H1 (cell line): ENCODE results near the gene UBASH3A. TPM values are rescaled to one million over a fixed set of nuclear protein-coding genes. Genes with fewer than 3 reads are reported as not detected.

Source experiments
- CTCF ChIA-PET: fragments of 300-600 bp; sonication (Branson Sonifier 250); formaldehyde crosslinking; loops from one replicate; lab custom pipeline; 2021; ENCODE audit not compliant: partially characterized antibody; lab: Charles Lee
- POLR2A ChIA-PET: fragments of 300-600 bp; sonication (Branson Sonifier 250); formaldehyde crosslinking; loops from one replicate; lab custom pipeline; 2021; ENCODE audit warnings: inconsistent platforms; ENCODE audit not compliant: partially characterized antibody; lab: Charles Lee
- DNase-seq, 2 experiments: peaks; one replicate each; pipeline versions ENCODE4 v3.0.0 to v3.0.0-alpha.2; 2010 to 2022; ENCODE audit warnings: low spot score in 2 of 2, low read depth in 1 of 2, mixed read lengths in 1 of 2
- FAIRE-seq: peaks from 2 replicates; lab custom pipeline; 2011; peaks lifted over from hg19 to GRCh38; lab: Jason Lieb, UNC
- H2AFZ ChIP-seq: 2 replicates; pipeline ENCODE4 v1.8.1; 2012; ENCODE audit warnings: low read length, inconsistent platforms
- H2AK5ac ChIP-seq: 2 replicates; pipeline ENCODE4 v1.6.1; 2013; ENCODE audit warnings: low read depth, low read length
- H2BK120ac ChIP-seq: replicated peaks from 2 replicates; pipeline ENCODE3; 2013; ENCODE audit warnings: low read depth, low read length, inconsistent platforms
- H2BK12ac ChIP-seq: 2 replicates; pipeline ENCODE4 v1.6.1; 2013; ENCODE audit warnings: low read depth, low read length
- H2BK15ac ChIP-seq: 2 replicates; pipeline ENCODE4 v1.6.1; 2013; ENCODE audit warnings: low read length
- H2BK20ac ChIP-seq: 2 replicates; pipeline ENCODE4 v1.6.1; 2013; ENCODE audit warnings: low read length
- H2BK5ac ChIP-seq: 2 replicates; pipeline ENCODE4 v1.6.1; 2013; ENCODE audit warnings: low read depth, low read length
- H3K14ac ChIP-seq: 2 replicates; pipeline ENCODE4 v1.6.1; 2013; ENCODE audit warnings: inconsistent platforms; ENCODE audit not compliant: insufficient read length
- H3K18ac ChIP-seq: 2 replicates; pipeline ENCODE4 v1.6.1; 2013; ENCODE audit warnings: low read length; ENCODE audit errors: extremely low read depth
- H3K23ac ChIP-seq: 2 replicates; pipeline ENCODE4 v1.6.1; 2013; ENCODE audit warnings: inconsistent platforms; ENCODE audit not compliant: insufficient read length
- H3K23me2 ChIP-seq: 2 replicates; pipeline ENCODE4 v1.6.1; 2013; ENCODE audit warnings: low read depth, low read length
- H3K27ac ChIP-seq: 2 replicates; pipeline ENCODE4 v1.6.1; 2011; ENCODE audit warnings: low read depth, low read length, inconsistent platforms
- H3K27me3 ChIP-seq, 4 experiments: replicated peaks in 1 of 4; 1 replicate in 1 of 4; 2 replicates in 3 of 4; pipeline versions ENCODE4 v1.6.1 to v1.8.1; 2011 to 2013; ENCODE audit warnings: low read length in 3 of 4, mild to moderate bottlenecking in 3 of 4, inconsistent platforms in 2 of 4, mixed read lengths in 2 of 4, moderate library complexity in 1 of 4; ENCODE audit not compliant: control insufficient read depth in 3 of 4, insufficient read depth in 3 of 4; ENCODE audit errors: extremely low read depth in 1 of 4
- H3K36me3 ChIP-seq, 4 experiments: 2 replicates each; pipeline versions ENCODE4 v1.6.1 to v1.8.1; 2011 to 2013; ENCODE audit warnings: mild to moderate bottlenecking in 4 of 4, low read length in 3 of 4, moderate library complexity in 2 of 4, control low read depth in 1 of 4, inconsistent platforms in 1 of 4; ENCODE audit not compliant: insufficient read depth in 4 of 4, control insufficient read depth in 2 of 4
- H3K4ac ChIP-seq: replicated peaks from 2 replicates; pipeline ENCODE3; 2013; ENCODE audit warnings: low read length, low read depth, mixed read lengths, inconsistent platforms; ENCODE audit not compliant: insufficient read length
- H3K4me1 ChIP-seq, 4 experiments: replicated peaks in 1 of 4; 1 replicate in 1 of 4; 2 replicates in 3 of 4; pipeline versions ENCODE4 v1.6.1 to v1.8.1; 2011 to 2013; ENCODE audit warnings: low read length in 3 of 4, inconsistent platforms in 2 of 4, mixed read lengths in 1 of 4; ENCODE audit not compliant: insufficient read depth in 4 of 4, control insufficient read depth in 3 of 4
- H3K4me2 ChIP-seq, 2 experiments: 2 replicates each; pipeline versions ENCODE4 v1.6.1 to v1.8.1; 2011 to 2013; ENCODE audit warnings: low read depth in 2 of 2, low read length in 2 of 2, control low read depth in 1 of 2, inconsistent platforms in 1 of 2, mild to moderate bottlenecking in 1 of 2; ENCODE audit not compliant: insufficient read depth in 1 of 2
- H3K4me3 ChIP-seq, 4 experiments: fragments of 200-600, 300-600 bp in 1 of 4; sonication (generic), shearing (Covaris generic), sonication (Bioruptor Twin) in 1 of 4; 2 replicates each; pipeline versions ENCODE4 v1.5.1 to v1.8.1; 2011 to 2016; ENCODE audit warnings: low read length in 4 of 4, low read depth in 3 of 4, control low read depth in 2 of 4, inconsistent platforms in 2 of 4, mild to moderate bottlenecking in 2 of 4, mixed read lengths in 1 of 4, moderate library complexity in 1 of 4; ENCODE audit not compliant: insufficient read depth in 2 of 4; ENCODE audit errors: extremely low read depth in 1 of 4
- H3K56ac ChIP-seq: replicated peaks from 2 replicates; pipeline ENCODE3; 2013; ENCODE audit warnings: low read depth, mild to moderate bottlenecking, mixed read lengths, low read length, inconsistent platforms; ENCODE audit not compliant: insufficient read length
- H3K79me1 ChIP-seq: 2 replicates; pipeline ENCODE4 v1.6.1; 2013; ENCODE audit warnings: low read depth, low read length, control low read depth
- H3K79me2 ChIP-seq, 2 experiments: 2 replicates each; pipeline versions ENCODE4 v1.6.1 to v1.8.1; 2012 to 2013; ENCODE audit warnings: low read length in 2 of 2, mild to moderate bottlenecking in 2 of 2, inconsistent platforms in 1 of 2; ENCODE audit not compliant: insufficient read depth in 2 of 2, control insufficient read depth in 1 of 2
- H3K9ac ChIP-seq, 4 experiments: replicated peaks in 1 of 4; 1 replicate in 1 of 4; 2 replicates in 3 of 4; pipeline versions ENCODE4 v1.6.1 to v1.8.1; 2011 to 2013; ENCODE audit warnings: low read depth in 3 of 4, low read length in 3 of 4, control low read depth in 2 of 4, mild to moderate bottlenecking in 2 of 4, moderate library complexity in 2 of 4, inconsistent platforms in 1 of 4; ENCODE audit errors: extremely low read depth in 1 of 4
- H3K9me3 ChIP-seq, 2 experiments: 2 replicates each; pipeline versions ENCODE4 v1.6.1 to v1.8.1; 2012 to 2013; ENCODE audit warnings: mild to moderate bottlenecking in 2 of 2, moderate library complexity in 2 of 2, control low read depth in 1 of 2, inconsistent platforms in 1 of 2, low read depth in 1 of 2, low read length in 1 of 2, mixed read lengths in 1 of 2; ENCODE audit not compliant: insufficient read depth in 2 of 2
- H4K20me1 ChIP-seq, 2 experiments: replicated peaks in 1 of 2; 2 replicates each; pipeline versions ENCODE3 to v1.8.1; 2011 to 2013; ENCODE audit warnings: inconsistent platforms in 2 of 2, low read length in 2 of 2, mild to moderate bottlenecking in 1 of 2; ENCODE audit not compliant: insufficient read depth in 2 of 2, control insufficient read depth in 1 of 2
- H4K5ac ChIP-seq: 2 replicates; pipeline ENCODE4 v1.6.1; 2013; ENCODE audit warnings: low read length, low read depth, mixed read lengths, inconsistent platforms; ENCODE audit not compliant: insufficient read length
- H4K8ac ChIP-seq: 2 replicates; pipeline ENCODE4 v1.8.0; 2013; ENCODE audit warnings: mild to moderate bottlenecking, moderate library complexity, low read length, inconsistent platforms; ENCODE audit not compliant: insufficient read depth; ENCODE audit errors: extremely low read depth
- H4K91ac ChIP-seq: replicated peaks from 2 replicates; pipeline ENCODE3; 2013; ENCODE audit warnings: low read length, mixed read lengths, inconsistent platforms; ENCODE audit not compliant: insufficient read length
- ASH2L ChIP-seq: fragments of 200-600, 300-600 bp; sonication (generic); IDR thresholded peaks from one replicate; pipeline ENCODE4 v1.7.1; 2017; ENCODE audit warnings: low read length
- HDAC6 ChIP-seq: IDR thresholded peaks from one replicate; pipeline ENCODE4 v1.7.1; 2012; ENCODE audit warnings: low read depth, mild to moderate bottlenecking, inconsistent platforms, low read length, moderate library complexity
- JUND ChIP-seq: IDR thresholded peaks from 2 replicates; pipeline ENCODE4 v1.6.1; 2011; ENCODE audit warnings: mild to moderate bottlenecking, improper control_type of control experiment, low read length
- KDM4A ChIP-seq: IDR thresholded peaks from one replicate; pipeline ENCODE4 v1.7.1; 2012; ENCODE audit warnings: low read depth, mild to moderate bottlenecking, moderate library complexity, low read length, inconsistent platforms; ENCODE audit not compliant: severe bottlenecking
- POLR2AphosphoS5 ChIP-seq: IDR thresholded peaks from 2 replicates; pipeline ENCODE4 v1.6.1; 2011; ENCODE audit warnings: low read depth, low read length
- SP4 ChIP-seq: IDR thresholded peaks from 2 replicates; pipeline ENCODE4 v1.6.1; 2012; ENCODE audit warnings: low read length, inconsistent platforms
- WGBS, 2 experiments: shearing (Covaris generic) in 1 of 2; methylation state at CpG; one replicate each; pipeline versions ENCODE4 v1.1.6 to v1.1.7; 2013 to 2015; ENCODE audit warnings: low lambda C conversion rate in 2 of 2, mixed read lengths in 2 of 2, inconsistent platforms in 1 of 2, low coverage in 1 of 2, missing lambda C conversion rate in 1 of 2; ENCODE audit not compliant: insufficient replicate concordance in 2 of 2, insufficient coverage in 1 of 2, insufficient read length in 1 of 2; ENCODE audit errors: extremely low coverage in 1 of 2, missing lambda C conversion rate in 1 of 2; 5-methylcytosine and 5-hydroxymethylcytosine counted together
- polyA plus RNA-seq, 7 experiments: library from polyadenylated mRNA; depleted of rRNA in 3 of 7; stranded (reverse) in 5 of 7; unstranded in 2 of 7; fragments of >200 nt in 5 of 7; fragments of 200-250 nt in 2 of 7; gene quantifications; 1 replicate in 5 of 7; 2 replicates in 1 of 7; 4 replicates in 1 of 7; pipeline versions ENCODE4 v1.2.1 to v1.2.3, GENCODE V29; 2011 to 2013; ENCODE audit warnings: missing spikeins in 2 of 7, mixed read lengths in 2 of 7
- total RNA-seq: library from RNA; stranded (reverse); fragmentation: NEBNext Ultra II Directional; extraction: Animal tissue kit (Norgen Biotek cat#: 25700); gene quantifications from 2 replicates; pipeline ENCODE4 v1.2.1, GENCODE V29; 2021

UBASH3A gene
- total and polyA plus RNA-seq, 2 of the 8 experiments (the other 6 are each of a cell fraction or from before 2014, with no cell fraction given): not detected

GRCh38 chr21:42363312-42363711, 40.4 kb upstream of the UBASH3A start:
- DNase-seq: no peak
- Histone ChIP-seq H3K4me1 (no peaks in the 10 kb centered on the region; a peak in 2 of 7 replicates), H4K91ac (no peak overlapping the region), H3K9me3 (peaks cover 8% of the 10 kb centered on the region in 2 experiments), H2BK5ac (no peak overlapping the region), H3K27ac (no peak overlapping the region), H3K79me2 (no peaks in the 10 kb centered on the region), H3K9ac (no peak overlapping the region), H3K79me1 (no peaks in the 10 kb centered on the region), H3K36me3 (no peaks in the 10 kb centered on the region), H4K20me1 (no peaks in the 10 kb centered on the region), H4K8ac (no peak overlapping the region), H3K4ac (no peak overlapping the region), H4K5ac (no peak overlapping the region), H3K18ac (no peak overlapping the region), H3K23me2 (no peaks in the 10 kb centered on the region), H3K56ac (no peak overlapping the region), H2AFZ (no peak overlapping the region), H3K4me3 (no peak overlapping the region), H3K14ac (no peak overlapping the region), H3K23ac (no peak overlapping the region), H2BK20ac (no peak overlapping the region), H2BK12ac (no peak overlapping the region), H2AK5ac (no peak overlapping the region), H2BK15ac (no peak overlapping the region), H3K4me2 (no peak overlapping the region), H2BK120ac (no peak overlapping the region), H3K27me3 (no peaks in the 10 kb centered on the region)
- ChIA-PET POLR2A (no interaction called here), CTCF (interaction anchor here (1.2 to 4.0 kb wide), 2 partner anchors 18 to 25 kb away, joined by 5 to 28 read pairs; no protein-coding TSS in a partner anchor)
- no peak for FAIRE-seq
- WGBS, 2 experiments: 87% methylated on average over 8 of the region's 8 CpGs; no CpG with 5 or more reads in 1 of the 2 experiments
- TF ChIP-seq HDAC6: no peak
- no peak for TF ChIP-seq KDM4A
- TF ChIP-seq POLR2AphosphoS5: no peak
- TF ChIP-seq ASH2L: no peak
- TF ChIP-seq SP4: no peak
- TF ChIP-seq JUND: no peak
